Measurements from ENCODE around the gene TPRN. TPM values are rescaled to one million over a fixed set of nuclear protein-coding genes. Genes with fewer than 3 reads are reported as not detected.

TPRN gene
- total and polyA plus RNA-seq, 9 of the 15 experiments (the other 6 are each of a cell fraction or from before 2014, with no cell fraction given) = 0.31 to 31.9 (median 4.4) TPM

DNA sequence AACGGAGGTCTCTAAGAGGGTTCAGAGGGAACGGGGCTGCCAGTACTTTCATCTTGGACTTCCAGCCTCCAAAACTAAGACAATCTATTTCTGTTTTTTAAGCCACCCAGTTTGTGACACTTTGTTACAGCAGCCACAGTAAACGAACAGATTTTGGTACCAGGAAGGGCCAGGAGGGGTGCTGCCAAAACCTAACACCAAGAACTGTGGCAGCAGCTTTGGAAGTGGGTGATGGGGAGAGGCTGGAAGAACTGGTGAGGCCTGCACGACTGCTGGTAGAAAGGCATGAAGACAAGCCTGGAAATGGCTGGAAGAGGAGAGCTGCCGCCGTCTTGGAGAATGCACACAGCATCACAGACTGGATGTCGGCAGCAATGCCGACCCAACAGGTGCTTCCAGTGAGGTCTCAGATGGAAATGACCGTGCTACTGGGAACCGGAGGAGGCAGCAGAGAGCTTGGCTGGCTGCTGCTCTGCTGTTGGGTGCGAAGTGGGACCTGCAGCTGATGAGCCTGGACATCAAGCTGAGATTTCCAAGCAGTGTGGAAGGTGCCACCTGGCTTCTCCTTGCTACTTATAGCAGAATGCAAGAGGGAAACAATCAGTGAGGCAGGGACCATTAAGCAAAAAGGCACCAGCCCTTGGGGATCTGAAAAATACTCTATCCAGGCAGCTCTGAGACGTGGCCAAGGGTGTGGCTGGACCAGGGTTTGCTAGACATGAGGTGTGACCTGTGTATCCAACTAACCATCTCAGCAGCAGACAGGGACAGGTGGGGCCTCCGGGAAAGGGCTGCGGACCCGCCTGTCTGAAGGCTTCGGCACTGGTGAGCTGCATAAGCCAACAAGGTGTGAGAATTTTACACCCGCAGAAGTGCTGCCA, 24.0 kb downstream of the TPRN start (continued):
- TF ChIP-seq NFE2 (IDR thresholded peaks at IDR 0.05; ENCODE audit: low read depth) (no peak), MAFK (IDR thresholded peaks at IDR 0.05; ENCODE audit: low read length) (no peak), ZKSCAN3 (CRISPR knock-in tag; IDR thresholded peaks at IDR 0.05) (no peak), ZNF324 (CRISPR knock-in tag; IDR thresholded peaks at IDR 0.05) (no peak), ZBTB8A (IDR thresholded peaks at IDR 0.05; ENCODE audit: partially characterized antibody) (no peak), ZNF764 (CRISPR knock-in tag; IDR thresholded peaks at IDR 0.05; ENCODE audit: low read depth) (no peak), KAT8 (IDR thresholded peaks at IDR 0.05; ENCODE audit: low read depth) (no peak), SOX6 (IDR thresholded peaks at IDR 0.05) (no peak), GABPB2 (CRISPR knock-in tag; conservative IDR thresholded peaks at IDR 0.05) (no peak), TGIF2 (CRISPR knock-in tag; IDR thresholded peaks at IDR 0.05) (no peak), ZNF785 (CRISPR knock-in tag; IDR thresholded peaks at IDR 0.05) (no peak), KHSRP (IDR thresholded peaks at IDR 0.05) (no peak), NR1H2 (CRISPR knock-in tag; IDR thresholded peaks at IDR 0.05) (no peak), FUS (optimal IDR thresholded peaks at IDR 0.05; ENCODE audit: low read depth, low read length) (no peak), NEUROD1 (IDR thresholded peaks at IDR 0.05; ENCODE audit: borderline replicate concordance, low read depth, low read length, partially characterized antibody) (no peak), THRAP3 (IDR thresholded peaks at IDR 0.05; ENCODE audit: borderline replicate concordance) (no peak), ZNF197 (CRISPR knock-in tag; IDR thresholded peaks at IDR 0.05; ENCODE audit: low read depth) (no peak)
- TF ChIP-seq, protein P1, sequence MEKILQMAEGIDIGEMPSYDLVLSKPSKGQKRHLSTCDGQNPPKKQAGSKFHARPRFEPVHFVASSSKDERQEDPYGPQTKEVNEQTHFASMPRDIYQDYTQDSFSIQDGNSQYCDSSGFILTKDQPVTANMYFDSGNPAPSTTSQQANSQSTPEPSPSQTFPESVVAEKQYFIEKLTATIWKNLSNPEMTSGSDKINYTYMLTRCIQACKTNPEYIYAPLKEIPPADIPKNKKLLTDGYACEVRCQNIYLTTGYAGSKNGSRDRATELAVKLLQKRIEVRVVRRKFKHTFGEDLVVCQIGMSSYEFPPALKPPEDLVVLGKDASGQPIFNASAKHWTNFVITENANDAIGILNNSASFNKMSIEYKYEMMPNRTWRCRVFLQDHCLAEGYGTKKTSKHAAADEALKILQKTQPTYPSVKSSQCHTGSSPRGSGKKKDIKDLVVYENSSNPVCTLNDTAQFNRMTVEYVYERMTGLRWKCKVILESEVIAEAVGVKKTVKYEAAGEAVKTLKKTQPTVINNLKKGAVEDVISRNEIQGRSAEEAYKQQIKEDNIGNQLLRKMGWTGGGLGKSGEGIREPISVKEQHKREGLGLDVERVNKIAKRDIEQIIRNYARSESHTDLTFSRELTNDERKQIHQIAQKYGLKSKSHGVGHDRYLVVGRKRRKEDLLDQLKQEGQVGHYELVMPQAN (IDR thresholded peaks at IDR 0.05; ENCODE audit: borderline replicate concordance) = no peak
- TF ChIP-seq, protein P2, sequence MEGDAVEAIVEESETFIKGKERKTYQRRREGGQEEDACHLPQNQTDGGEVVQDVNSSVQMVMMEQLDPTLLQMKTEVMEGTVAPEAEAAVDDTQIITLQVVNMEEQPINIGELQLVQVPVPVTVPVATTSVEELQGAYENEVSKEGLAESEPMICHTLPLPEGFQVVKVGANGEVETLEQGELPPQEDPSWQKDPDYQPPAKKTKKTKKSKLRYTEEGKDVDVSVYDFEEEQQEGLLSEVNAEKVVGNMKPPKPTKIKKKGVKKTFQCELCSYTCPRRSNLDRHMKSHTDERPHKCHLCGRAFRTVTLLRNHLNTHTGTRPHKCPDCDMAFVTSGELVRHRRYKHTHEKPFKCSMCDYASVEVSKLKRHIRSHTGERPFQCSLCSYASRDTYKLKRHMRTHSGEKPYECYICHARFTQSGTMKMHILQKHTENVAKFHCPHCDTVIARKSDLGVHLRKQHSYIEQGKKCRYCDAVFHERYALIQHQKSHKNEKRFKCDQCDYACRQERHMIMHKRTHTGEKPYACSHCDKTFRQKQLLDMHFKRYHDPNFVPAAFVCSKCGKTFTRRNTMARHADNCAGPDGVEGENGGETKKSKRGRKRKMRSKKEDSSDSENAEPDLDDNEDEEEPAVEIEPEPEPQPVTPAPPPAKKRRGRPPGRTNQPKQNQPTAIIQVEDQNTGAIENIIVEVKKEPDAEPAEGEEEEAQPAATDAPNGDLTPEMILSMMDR (IDR thresholded peaks at IDR 0.05 in 2 of 3, conservative IDR thresholded peaks at IDR 0.05 in 1 of 3; ENCODE audit: insufficient read depth in 2 of 3, low read depth in 1 of 3, low read length in 3 of 3) = peak; percentile 73 to 82 (median 82)
- TF ChIP-seq, protein P3, sequence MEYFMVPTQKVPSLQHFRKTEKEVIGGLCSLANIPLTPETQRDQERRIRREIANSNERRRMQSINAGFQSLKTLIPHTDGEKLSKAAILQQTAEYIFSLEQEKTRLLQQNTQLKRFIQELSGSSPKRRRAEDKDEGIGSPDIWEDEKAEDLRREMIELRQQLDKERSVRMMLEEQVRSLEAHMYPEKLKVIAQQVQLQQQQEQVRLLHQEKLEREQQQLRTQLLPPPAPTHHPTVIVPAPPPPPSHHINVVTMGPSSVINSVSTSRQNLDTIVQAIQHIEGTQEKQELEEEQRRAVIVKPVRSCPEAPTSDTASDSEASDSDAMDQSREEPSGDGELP (CRISPR knock-in tag; IDR thresholded peaks at IDR 0.05; ENCODE audit: borderline replicate concordance) = peak; percentile 58; the same call in 1 of the 2 replicates
- TF ChIP-seq, protein P4, sequence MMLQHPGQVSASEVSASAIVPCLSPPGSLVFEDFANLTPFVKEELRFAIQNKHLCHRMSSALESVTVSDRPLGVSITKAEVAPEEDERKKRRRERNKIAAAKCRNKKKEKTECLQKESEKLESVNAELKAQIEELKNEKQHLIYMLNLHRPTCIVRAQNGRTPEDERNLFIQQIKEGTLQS (IDR thresholded peaks at IDR 0.05) = no peak
- TF ChIP-seq, protein P4 (CRISPR knock-in tag; conservative IDR thresholded peaks at IDR 0.05) = no peak
- TF ChIP-seq, protein P5, sequence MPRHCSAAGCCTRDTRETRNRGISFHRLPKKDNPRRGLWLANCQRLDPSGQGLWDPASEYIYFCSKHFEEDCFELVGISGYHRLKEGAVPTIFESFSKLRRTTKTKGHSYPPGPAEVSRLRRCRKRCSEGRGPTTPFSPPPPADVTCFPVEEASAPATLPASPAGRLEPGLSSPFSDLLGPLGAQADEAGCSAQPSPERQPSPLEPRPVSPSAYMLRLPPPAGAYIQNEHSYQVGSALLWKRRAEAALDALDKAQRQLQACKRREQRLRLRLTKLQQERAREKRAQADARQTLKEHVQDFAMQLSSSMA (CRISPR knock-in tag; IDR thresholded peaks at IDR 0.05) = no peak
